HG02870 (cell line): ENCODE measurements around the gene RALGAPA1.

Source experiments
- ATAC-seq: cut with Tn5 transposase; IDR thresholded peaks from one replicate; pipeline ENCODE4 v1.9.1; 2021; ENCODE audit warnings: mild to moderate bottlenecking, moderate library complexity; ENCODE audit not compliant: unreplicated experiment

The RALGAPA1 gene

GRCh38 chr14:35704793-35705493 is 104.2 kb downstream of the RALGAPA1 start:
- no peak for ATAC-seq

GRCh38 chr14:35701531-35701930 is 107.6 kb downstream of the RALGAPA1 start:
- no peak for ATAC-seq

- no peak for ATAC-seq
Observed at GRCh38 chr14:35699791-35700444, 109.2 kb downstream of the RALGAPA1 start.

- no peak for ATAC-seq
Observed at GRCh38 chr14:35696575-35696974, 112.5 kb downstream of the RALGAPA1 start.

GRCh38 chr14:35696119-35696518 is 113.0 kb downstream of the RALGAPA1 start:
- no peak for ATAC-seq

- ATAC-seq, result no peak
Observed at GRCh38 chr14:35695647-35696046, 113.4 kb downstream of the RALGAPA1 start.

GRCh38 chr14:35695072-35695471 is 114.0 kb downstream of the RALGAPA1 start:
- no peak for ATAC-seq

- peak; percentile 74 for ATAC-seq
Observed at GRCh38 chr14:35689000-35689460, 120.1 kb downstream of the RALGAPA1 start.

- peak; percentile 4 for ATAC-seq
Observed at GRCh38 chr14:35688126-35688826, 120.8 kb downstream of the RALGAPA1 start.

- ATAC-seq, result peak; percentile 29
Observed at GRCh38 chr14:35687335-35687939, 121.7 kb downstream of the RALGAPA1 start.

GRCh38 chr14:35683688-35684087 is 125.4 kb downstream of the RALGAPA1 start:
- peak; percentile 90 for ATAC-seq

- no peak for ATAC-seq
Observed at GRCh38 chr14:35682802-35683201, 126.3 kb downstream of the RALGAPA1 start.

GRCh38 chr14:35678403-35679028 is 130.6 kb downstream of the RALGAPA1 start:
- no peak for ATAC-seq

- peak; percentile 61 for ATAC-seq
Observed at GRCh38 chr14:35669782-35670181, 139.3 kb downstream of the RALGAPA1 start.

- no peak for ATAC-seq
Observed at GRCh38 chr14:35666429-35667043, 142.6 kb downstream of the RALGAPA1 start.

- ATAC-seq, result no peak
Observed at GRCh38 chr14:35661875-35662274, 147.2 kb downstream of the RALGAPA1 start.

GRCh38 chr14:35653045-35653444 is 156.1 kb downstream of the RALGAPA1 start:
- ATAC-seq, result no peak

- no peak for ATAC-seq
Observed at GRCh38 chr14:35643513-35643912, 165.6 kb downstream of the RALGAPA1 start.

- ATAC-seq, result no peak
Observed at GRCh38 chr14:35637851-35638250, 171.2 kb downstream of the RALGAPA1 start.

GRCh38 chr14:35637269-35637668 is 171.8 kb downstream of the RALGAPA1 start:
- no peak for ATAC-seq
